HL-60/S4 treated with retinoic acid at 250 ng/mL for 4 days and 3 days (cell line): ENCODE results near the gene UGT2B7.
"Not testable (repeated sequence)": the region's sequence is repeated elsewhere in the genome, so short reads cannot be mapped to it uniquely, and the experiment has no call there.

ENCODE experiments used
- in situ Hi-C: fragments of 300-500 bp; cut with MboI; formaldehyde crosslinking; loops from 2 replicates; pipeline ENCODE4 v1.7.0; 2022; ENCODE audit warnings: low sequenced_read_pairs

UGT2B7 gene

GRCh38 chr4:69096111-69096656 lies at the start of gene UGT2B7:
UGT2B7 (plus strand) TSS chr4:69096474; CDS start chr4:69096521, 47 bp downstream.
- in situ Hi-C loops, result no loop called here

DNA sequence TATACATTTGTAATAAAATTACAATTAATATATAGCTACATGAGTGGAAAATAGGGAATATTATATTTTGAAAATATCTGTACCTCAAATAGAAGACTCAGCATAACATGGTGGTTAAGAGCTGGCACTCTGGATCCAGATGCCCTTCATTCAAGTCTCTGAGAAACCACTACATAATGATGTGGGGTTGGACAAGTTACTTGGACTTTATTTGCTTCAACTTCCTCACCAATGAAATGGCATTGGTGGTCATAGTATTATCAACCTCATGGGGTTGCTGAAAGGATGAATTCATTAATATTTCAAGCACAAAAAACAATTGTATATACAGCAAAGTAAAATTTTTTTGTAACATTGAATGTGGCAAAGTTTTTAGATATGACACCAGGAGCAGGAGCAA lies 46.4 kb upstream of the UGT2B7 start:
- in situ Hi-C loops, result no loop called here

DNA sequence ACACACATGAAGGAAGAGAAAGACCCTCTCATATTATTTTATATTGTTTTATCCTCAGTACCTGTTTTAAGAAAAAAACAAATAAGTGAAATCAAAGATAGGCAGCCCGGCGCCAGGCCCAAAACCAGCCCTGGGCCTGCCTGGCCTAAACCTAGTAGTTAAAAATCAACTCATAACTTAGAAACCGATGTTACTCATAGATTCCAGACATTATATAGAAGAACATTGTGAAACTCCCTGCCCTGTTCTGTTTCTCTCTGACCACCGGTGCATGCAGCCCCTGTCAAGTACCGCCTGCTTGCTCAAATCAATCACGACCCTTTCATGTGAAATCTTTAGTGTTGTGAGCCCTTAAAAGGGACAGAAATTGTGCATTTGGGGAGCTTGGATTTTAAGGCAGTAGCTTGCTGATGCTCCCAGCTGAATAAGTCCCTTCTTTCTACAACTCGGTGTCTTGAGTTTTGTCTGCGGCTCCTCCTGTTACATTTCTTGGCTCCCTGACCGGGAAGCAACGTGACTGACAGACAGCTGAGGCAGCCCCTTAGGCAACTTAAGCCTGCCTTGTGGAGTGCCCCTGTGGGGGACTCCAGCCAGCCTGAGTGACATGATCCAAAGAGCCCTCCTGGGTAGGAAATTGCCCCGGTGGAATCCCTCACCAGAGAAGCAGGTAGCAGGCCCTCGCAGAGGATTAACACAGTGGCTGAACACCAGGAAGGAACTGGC lies 45.3 kb upstream of the UGT2B7 start:
- in situ Hi-C loops, result not testable (repeated sequence)

DNA sequence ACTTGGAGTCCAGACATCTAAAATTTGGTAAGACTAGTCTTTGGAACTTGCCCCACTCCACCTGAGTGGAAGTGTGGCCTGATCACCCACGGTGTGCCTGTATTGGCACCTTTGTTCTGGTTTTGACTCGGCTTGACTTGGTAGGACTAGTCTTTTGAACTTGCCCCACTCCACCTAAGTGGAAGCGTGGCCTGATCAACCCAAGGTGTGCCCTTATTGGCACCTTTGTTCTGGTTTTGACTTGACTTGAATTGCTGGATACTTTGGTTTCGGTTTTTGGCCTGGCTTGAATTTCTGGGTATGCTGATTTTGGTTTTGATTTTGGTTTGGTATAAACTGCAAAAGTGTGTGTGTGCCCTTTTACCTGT lies 44.7 kb upstream of the UGT2B7 start:
- in situ Hi-C loops, result no loop called here

- in situ Hi-C loops, result not testable (repeated sequence)
Observed at GRCh38 chr4:69053309-69053885, 42.9 kb upstream of the UGT2B7 start.

DNA sequence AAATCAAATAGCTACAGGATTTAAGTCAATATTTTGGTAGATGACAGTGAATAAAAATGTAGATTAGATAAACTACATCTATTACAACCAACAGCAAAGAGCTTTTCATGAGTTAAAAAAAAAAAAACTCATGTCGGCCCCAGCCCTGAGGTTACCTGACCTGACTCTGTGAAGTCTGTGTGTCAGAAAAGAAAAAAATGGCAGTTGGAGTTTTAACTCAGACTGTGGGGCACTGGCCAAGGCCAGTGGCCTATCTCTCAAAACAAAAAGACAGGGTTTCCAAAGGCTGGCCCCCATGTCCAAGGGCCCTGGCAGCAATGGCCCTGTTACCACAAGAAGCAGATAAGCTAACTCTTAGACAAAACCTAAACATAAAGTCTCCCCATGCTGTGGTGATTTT lies 42.2 kb upstream of the UGT2B7 start:
- in situ Hi-C loops, result not testable (repeated sequence)

DNA sequence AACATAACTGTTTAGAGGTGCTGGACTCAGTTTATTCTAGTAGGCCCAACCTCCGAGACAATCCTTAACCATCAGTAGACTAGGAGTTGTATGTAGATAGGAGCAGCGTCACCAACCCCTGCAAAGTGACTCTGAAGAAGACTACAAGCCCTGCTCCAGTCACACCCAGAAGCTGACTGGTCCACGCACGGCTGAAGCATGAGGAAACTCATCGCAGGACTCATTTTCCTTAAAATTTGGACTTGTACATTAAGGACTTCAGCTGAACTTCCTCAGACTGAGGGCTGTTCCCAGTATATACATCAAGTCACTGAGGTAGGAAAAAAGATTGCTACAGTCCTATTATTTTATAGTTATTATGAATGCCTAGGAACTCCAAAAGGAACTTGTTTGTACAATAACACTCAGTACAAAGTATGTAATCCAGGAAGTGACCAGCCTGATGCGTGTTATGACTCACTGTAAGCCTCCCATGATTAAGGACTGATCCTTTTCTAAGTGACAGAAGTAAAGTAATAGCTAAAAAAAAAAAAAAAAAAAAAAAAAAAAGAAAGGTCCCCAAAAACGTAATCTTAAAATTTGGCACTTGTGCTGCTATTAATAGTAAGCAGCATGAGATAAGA lies 41.6 kb upstream of the UGT2B7 start:
- in situ Hi-C loops, result no loop called here

- in situ Hi-C loops, result no loop called here
Observed at GRCh38 chr4:69056150-69056549, 40.1 kb upstream of the UGT2B7 start.

DNA sequence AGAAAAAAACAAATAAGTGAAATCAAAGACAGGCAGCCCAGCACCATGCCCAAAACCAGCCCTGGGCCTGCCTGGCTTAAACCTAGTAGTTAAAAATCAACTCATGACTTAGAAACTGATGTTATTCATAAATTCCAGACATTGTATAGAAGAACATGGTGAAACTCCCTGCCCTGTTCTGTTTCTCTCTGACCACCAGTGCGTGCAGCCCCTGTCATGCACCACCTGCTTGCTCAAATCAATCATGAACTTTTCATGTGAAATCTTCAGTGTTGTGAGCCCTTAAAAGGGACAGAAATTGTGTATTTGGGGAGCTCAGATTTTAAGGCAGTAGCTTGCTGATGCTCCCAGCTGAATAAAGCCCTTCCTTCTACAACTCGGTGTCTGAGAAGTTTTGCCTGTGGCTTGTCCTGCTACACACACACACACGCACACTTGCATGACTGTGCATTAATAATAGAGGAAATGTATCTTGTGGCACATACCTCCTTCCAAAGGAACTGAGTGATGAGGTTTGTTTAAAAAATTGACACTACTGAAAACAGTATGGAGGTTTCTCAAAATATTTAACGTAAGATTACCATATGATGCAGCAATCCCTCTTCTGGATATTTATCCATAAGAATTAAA lies 39.2 kb upstream of the UGT2B7 start:
- in situ Hi-C loops, result no loop called here

DNA sequence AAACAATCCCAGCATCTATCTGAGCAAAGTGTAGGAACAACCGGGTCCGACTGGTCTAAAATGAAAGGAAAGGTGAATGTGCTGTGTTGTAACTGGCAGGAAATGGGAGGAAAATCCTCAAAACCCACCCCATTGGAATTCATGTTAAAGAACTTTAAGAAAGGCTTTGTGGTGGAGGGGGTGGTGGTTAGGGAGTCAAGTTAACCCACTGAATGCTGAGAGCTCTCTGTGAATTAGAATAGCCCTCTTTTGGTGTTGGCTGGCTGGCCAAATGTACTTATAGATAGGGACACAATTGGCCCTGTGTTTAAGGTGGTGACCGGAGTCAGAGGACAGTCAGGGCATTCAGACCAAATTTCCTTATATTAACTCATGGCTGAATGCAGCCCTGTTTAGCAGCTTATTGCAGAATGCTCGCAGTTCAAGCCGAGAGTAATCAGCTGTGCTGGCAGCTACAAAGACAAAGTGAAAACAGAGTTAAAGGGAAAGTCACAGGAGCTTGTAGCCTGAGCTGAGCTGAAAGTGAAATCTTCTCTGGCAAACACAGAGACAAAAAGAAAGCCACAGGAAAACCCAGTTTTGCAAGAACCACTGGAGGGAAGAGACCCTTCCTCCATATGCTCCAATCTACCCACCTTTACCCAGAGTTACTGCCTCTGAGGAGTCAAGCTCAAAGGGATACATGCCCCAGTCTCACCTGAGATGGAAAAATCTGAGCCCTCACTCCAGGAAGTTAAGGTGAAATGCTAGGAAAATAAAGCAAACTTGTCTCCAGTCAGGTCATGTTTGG lies 38.5 kb upstream of the UGT2B7 start:
- in situ Hi-C loops, result no loop called here

DNA sequence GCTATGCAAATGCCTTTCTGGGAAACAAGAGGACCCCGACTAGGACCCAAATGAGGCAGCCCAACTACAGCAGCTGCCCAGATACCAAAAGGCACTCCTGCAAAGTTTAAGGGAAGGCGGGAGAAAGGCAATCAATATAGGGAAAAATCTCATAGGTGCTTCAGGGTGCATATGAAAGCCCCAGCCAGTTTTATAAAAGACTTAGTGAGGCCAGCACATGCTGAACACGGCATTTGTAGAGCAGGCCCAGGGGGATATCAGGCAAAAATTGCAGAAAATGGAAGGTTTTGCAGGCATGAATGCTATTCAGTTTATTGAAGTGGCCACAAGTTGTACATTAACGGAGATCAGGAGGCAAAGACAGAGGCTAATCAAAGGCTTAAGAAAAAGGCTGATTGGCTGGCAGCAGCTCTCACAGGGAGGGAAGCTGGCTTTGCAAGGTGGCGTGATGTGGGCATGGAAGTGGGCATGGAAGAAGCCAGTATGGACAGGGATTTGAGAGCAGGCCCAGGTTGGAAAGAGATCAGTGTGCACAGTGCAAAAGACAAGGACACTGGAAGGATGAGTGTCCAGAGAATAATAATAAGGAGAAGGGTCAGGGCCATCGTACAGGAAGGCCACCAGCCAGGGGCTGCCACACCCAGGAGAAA lies 37.7 kb upstream of the UGT2B7 start:
- in situ Hi-C loops, result no loop called here

GRCh38 chr4:69060651-69061308 lies 35.5 kb upstream of the UGT2B7 start:
- in situ Hi-C loops, result no loop called here

DNA sequence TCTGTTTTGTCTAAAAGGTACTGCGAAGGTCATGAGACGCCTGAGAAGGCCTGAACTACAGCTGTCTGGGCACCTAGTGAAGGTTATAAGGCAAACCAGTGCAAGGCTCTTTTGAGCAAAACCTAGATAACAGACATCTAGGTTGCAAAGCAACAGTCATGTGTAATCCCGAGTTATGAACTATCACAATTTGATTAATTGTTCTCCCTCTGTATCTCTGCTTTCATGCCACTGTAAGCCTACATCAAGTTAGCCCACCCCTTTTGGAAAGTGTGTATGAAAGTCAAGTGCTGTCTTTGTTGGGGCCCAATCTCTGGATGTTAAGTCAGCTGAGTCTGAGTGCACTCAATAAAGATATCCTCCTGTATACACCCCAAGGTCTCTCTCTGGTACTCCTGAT lies 31.9 kb upstream of the UGT2B7 start:
- in situ Hi-C loops, result no loop called here

DNA sequence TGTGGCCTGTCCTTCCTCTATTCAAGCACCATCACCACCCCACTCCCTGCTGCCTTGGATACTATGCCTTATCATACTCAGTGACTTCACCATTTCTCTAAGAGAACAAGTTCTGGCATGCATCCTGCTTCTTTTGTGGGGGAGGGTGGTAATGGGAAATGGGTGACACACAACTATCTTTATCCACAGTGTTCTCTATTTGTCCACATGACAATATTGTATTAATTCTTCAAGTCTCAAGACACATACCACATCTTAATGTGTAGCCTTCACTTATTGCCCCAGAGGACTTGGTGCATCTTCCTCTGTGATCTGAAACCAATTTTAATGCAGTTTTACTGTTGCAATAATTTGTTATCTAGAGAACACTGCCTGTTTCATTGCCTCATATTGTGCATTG lies 29.3 kb upstream of the UGT2B7 start:
- in situ Hi-C loops, result no loop called here

GRCh38 chr4:69069085-69069484 lies 27.2 kb upstream of the UGT2B7 start:
- in situ Hi-C loops, result no loop called here

DNA sequence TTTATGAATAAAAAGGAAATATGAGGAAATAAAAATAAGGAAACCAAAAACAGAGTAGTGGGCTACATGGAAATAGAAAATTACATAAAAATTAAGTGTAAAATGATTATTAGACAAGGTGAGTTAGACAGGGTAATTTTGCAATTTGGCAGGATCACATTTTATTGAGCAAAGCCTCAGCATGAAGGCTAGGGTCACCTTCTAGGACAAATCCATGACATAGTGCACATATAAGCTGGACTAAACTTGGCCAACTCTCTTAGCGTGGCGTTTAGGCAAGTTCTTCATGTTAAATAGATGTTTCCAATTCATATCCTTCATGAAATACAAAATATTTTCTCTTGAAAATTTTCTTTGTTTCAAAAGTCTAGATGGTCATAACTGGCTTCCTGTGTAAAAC lies 25.7 kb upstream of the UGT2B7 start:
- in situ Hi-C loops, result no loop called here

- in situ Hi-C loops, result no loop called here
Observed at GRCh38 chr4:69071286-69071685, 25.0 kb upstream of the UGT2B7 start.

DNA sequence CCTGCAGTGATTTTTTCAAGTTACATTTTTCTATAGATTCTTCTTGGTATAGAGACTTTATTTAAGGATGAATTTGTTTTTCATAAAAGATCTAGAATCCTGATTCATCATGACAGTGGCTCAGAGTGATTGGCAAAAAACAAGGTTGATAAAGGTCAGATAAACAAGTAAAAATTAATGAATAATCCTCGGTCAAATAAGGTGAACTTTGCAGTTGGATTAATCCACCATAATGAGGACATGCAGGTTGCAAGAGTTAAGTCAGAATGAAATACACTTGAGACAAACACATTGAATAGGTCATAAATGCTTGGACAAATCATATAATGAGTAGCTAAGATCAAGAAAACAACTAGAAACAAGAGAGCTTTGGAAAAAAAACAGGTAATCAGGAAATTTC lies 22.9 kb upstream of the UGT2B7 start:
- in situ Hi-C loops, result no loop called here

DNA sequence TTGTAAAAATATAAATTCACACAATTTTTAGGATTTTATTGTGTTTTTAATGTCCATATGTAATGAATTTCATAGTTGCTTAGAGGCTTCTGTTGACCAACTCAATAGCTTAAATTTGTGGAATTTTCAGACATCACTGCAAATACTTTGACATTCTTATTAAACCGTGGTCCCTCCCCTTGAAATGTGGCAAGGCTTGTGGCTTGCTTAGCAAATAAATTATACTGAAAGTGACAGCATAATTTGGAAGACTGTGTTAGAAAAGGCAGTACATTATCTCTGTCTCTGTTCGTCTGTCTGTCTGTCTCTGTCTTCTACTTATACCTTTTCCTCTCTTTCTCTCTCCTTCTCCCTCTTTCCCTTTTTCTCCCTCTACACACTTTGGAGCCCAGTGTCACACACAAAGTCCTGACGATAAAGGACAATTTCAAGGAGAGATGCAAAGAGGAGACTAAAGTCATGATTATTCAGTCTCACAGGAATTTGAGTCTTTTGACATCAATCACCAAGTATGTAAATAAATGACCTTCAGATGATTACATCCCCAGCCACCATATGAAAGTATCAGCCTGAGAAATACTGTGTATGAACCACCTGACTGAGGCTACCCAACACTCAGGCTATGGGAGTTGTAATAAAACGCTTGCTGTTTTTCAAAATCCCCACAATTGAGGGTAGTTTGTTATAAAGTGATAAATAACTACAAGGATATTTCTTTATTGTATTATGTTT lies 21.0 kb upstream of the UGT2B7 start:
- in situ Hi-C loops, result no loop called here
